IMR-90 (cell line): ENCODE measurements around the gene SKAP1. TPM values are rescaled to one million over a fixed set of nuclear protein-coding genes. Genes with fewer than 3 reads are reported as not detected.
A peak's percentile ranks its signal among the peaks of the same experiment; 100 is the strongest.

ENCODE experiments used
- ATAC-seq: fragments of 200-7000 bp; cut with Tn5 transposase; 2 replicates; pipeline ENCODE4 v1.9.1; 2020; ENCODE audit warnings: low read depth, mild to moderate bottlenecking, moderate library complexity
- BruUV-seq: library from RNA; stranded (reverse); fragments of 400-500 nt; replicated peaks from 2 replicates; lab custom pipeline; 2021; lab: Mats Ljungman, UMichigan
- CTCF ChIA-PET: fragments of 300-600 bp; formaldehyde crosslinking; extraction: SDS; loops from one replicate; lab custom pipeline; 2021; ENCODE audit warnings: antibody characterized with exemption; lab: Yijun Ruan, JAX
- POLR2A ChIA-PET: fragments of 300-600 bp; sonication (Branson Sonifier 250); formaldehyde crosslinking; loops from one replicate; lab custom pipeline; 2022; ENCODE audit warnings: antibody characterized with exemption; ENCODE audit not compliant: unreplicated experiment; lab: Charles Lee
- DNase-seq: peaks from one replicate; pipeline ENCODE4 v3.0.0; 2013
- H2AFZ ChIP-seq: replicated peaks from 2 replicates; pipeline ENCODE3; 2013; ENCODE audit warnings: low read length, mild to moderate bottlenecking; ENCODE audit not compliant: poor library complexity
- H2AK5ac ChIP-seq: 2 replicates; pipeline ENCODE4 v1.6.1; 2013; ENCODE audit warnings: low read depth, low read length, inconsistent platforms
- H2AK9ac ChIP-seq: replicated peaks from 2 replicates; pipeline ENCODE3; 2013; ENCODE audit warnings: mild to moderate bottlenecking, low read depth, low read length, moderate library complexity; ENCODE audit not compliant: poor library complexity
- H2BK120ac ChIP-seq: 2 replicates; pipeline ENCODE4 v1.6.1; 2013; ENCODE audit warnings: low read depth, low read length, inconsistent platforms
- H2BK15ac ChIP-seq: 3 replicates; pipeline ENCODE4 v1.6.1; 2013; ENCODE audit warnings: low read depth, low read length, inconsistent platforms
- H2BK20ac ChIP-seq: 2 replicates; pipeline ENCODE4 v1.6.1; 2013; ENCODE audit warnings: low read depth, mild to moderate bottlenecking, inconsistent platforms, low read length, moderate library complexity
- H2BK5ac ChIP-seq: 2 replicates; pipeline ENCODE4 v1.6.1; 2013; ENCODE audit warnings: mild to moderate bottlenecking, low read depth, low read length, inconsistent platforms; ENCODE audit not compliant: poor library complexity, severe bottlenecking
- H3K14ac ChIP-seq: replicated peaks from 2 replicates; pipeline ENCODE4 v1.6.1; 2013; ENCODE audit warnings: low read depth, low read length, inconsistent platforms
- H3K18ac ChIP-seq: 2 replicates; pipeline ENCODE4 v1.6.1; 2013; ENCODE audit warnings: low read depth, low read length, control low read depth
- H3K23ac ChIP-seq: 2 replicates; pipeline ENCODE4 v1.6.1; 2013; ENCODE audit warnings: low read depth, low read length, inconsistent platforms
- H3K27ac ChIP-seq: 2 replicates; pipeline ENCODE4 v1.5.1; 2013; ENCODE audit warnings: mild to moderate bottlenecking, control low read depth, low read length; ENCODE audit not compliant: insufficient read depth
- H3K27me3 ChIP-seq: 2 replicates; pipeline ENCODE4 v1.6.1; 2013; ENCODE audit warnings: low read length; ENCODE audit not compliant: control insufficient read depth, insufficient read depth
- H3K36me3 ChIP-seq: 2 replicates; pipeline ENCODE4 v1.6.1; 2013; ENCODE audit warnings: low read length, mixed read lengths; ENCODE audit not compliant: control insufficient read depth, insufficient read depth
- H3K4ac ChIP-seq: 2 replicates; pipeline ENCODE4 v1.6.1; 2013; ENCODE audit warnings: low read depth, low read length, inconsistent platforms
- H3K4me1 ChIP-seq: 2 replicates; pipeline ENCODE4 v1.6.1; 2013; ENCODE audit warnings: low read length, mixed read lengths; ENCODE audit not compliant: control insufficient read depth, insufficient read depth
- H3K4me2 ChIP-seq: 2 replicates; pipeline ENCODE4 v1.6.1; 2013; ENCODE audit warnings: low read depth, mild to moderate bottlenecking, control low read depth, low read length, moderate library complexity
- H3K4me3 ChIP-seq: 2 replicates; pipeline ENCODE4 v1.5.1; 2013; ENCODE audit warnings: low read depth, mild to moderate bottlenecking, control low read depth, low read length, moderate library complexity; ENCODE audit not compliant: insufficient read depth
- H3K56ac ChIP-seq: 2 replicates; pipeline ENCODE4 v1.6.1; 2013; ENCODE audit warnings: low read length, inconsistent platforms; ENCODE audit not compliant: insufficient read depth; ENCODE audit errors: extremely low read depth
- H3K79me1 ChIP-seq, 2 experiments: 2 replicates each; pipeline ENCODE4 v1.6.1; 2013; ENCODE audit warnings: low read length in 2 of 2, inconsistent platforms in 1 of 2, low read depth in 1 of 2
- H3K9ac ChIP-seq: 2 replicates; pipeline ENCODE4 v1.6.1; 2013; ENCODE audit warnings: low read depth, low read length, control low read depth
- H3K9me1 ChIP-seq: 2 replicates; pipeline ENCODE4 v1.6.1; 2013; ENCODE audit warnings: low read length, inconsistent platforms; ENCODE audit not compliant: insufficient read depth
- H3K9me3 ChIP-seq: 2 replicates; pipeline ENCODE4 v1.6.1; 2013; ENCODE audit warnings: low read length; ENCODE audit not compliant: control insufficient read depth, insufficient read depth
- H4K20me1 ChIP-seq: 2 replicates; pipeline ENCODE4 v1.6.1; 2013; ENCODE audit warnings: low read length, inconsistent platforms; ENCODE audit not compliant: insufficient read depth
- H4K5ac ChIP-seq: 2 replicates; pipeline ENCODE4 v1.6.1; 2013; ENCODE audit warnings: mild to moderate bottlenecking, low read depth, low read length, control low read depth
- H4K8ac ChIP-seq, 2 experiments: 2 replicates each; pipeline ENCODE4 v1.6.1; 2013; ENCODE audit warnings: low read depth in 2 of 2, low read length in 2 of 2, control low read depth in 1 of 2, inconsistent platforms in 1 of 2
- H4K91ac ChIP-seq: 2 replicates; pipeline ENCODE4 v1.6.1; 2013; ENCODE audit warnings: low read depth, low read length, inconsistent platforms; ENCODE audit not compliant: insufficient read depth
- CEBPB ChIP-seq: IDR thresholded peaks from 2 replicates; pipeline ENCODE4 v1.6.1; 2012; ENCODE audit warnings: low read depth, low read length, improper control_type of control experiment
- POLR2A ChIP-seq: IDR thresholded peaks from 2 replicates; pipeline ENCODE4 v1.6.1; 2012; ENCODE audit warnings: mild to moderate bottlenecking, low read depth, low read length
- RFX5 ChIP-seq: IDR thresholded peaks from 2 replicates; pipeline ENCODE4 v1.8.0; 2012; ENCODE audit warnings: low read depth, mild to moderate bottlenecking, low read length, moderate library complexity
- WGBS, 2 experiments: methylation state at CpG; one replicate each; pipeline versions ENCODE4 v1.1.5 to v1.1.7; 2013; ENCODE audit warnings: missing lambda C conversion rate in 2 of 2; ENCODE audit not compliant: insufficient read length in 1 of 2; ENCODE audit errors: extremely low coverage in 2 of 2; 5-methylcytosine and 5-hydroxymethylcytosine counted together
- dilution Hi-C: fragments of 300-500 bp; cut with HindIII; formaldehyde crosslinking; loops from one replicate; pipeline ENCODE4 v1.14.3; 2018; ENCODE audit warnings: low sequenced_read_pairs; ENCODE audit not compliant: unreplicated experiment
- in situ Hi-C: fragments of 300-500 bp; cut with MboI; formaldehyde crosslinking; loops from 3 replicates; pipeline ENCODE4 v1.14.3; 2019; ENCODE audit warnings: low sequenced_read_pairs, inconsistent platforms, mixed read lengths
- intact Hi-C: fragments of 100-400 bp; cut with micrococcal nuclease; formaldehyde crosslinking; loops from 2 replicates; pipeline ENCODE4 v1.10.0; 2022
- polyA plus RNA-seq, 3 experiments: library from polyadenylated mRNA; depleted of rRNA; stranded (reverse); fragments of >200 nt; gene quantifications; 2 replicates each; pipeline ENCODE4 v1.2.3, GENCODE V29; 2012; ENCODE audit warnings: low replicate concordance in 1 of 3
- total RNA-seq: library from RNA; depleted of rRNA; stranded (reverse); fragments of >200 nt; gene quantifications from 2 replicates; pipeline ENCODE4 v1.2.3, GENCODE V29; 2012

Gene SKAP1
- total and polyA plus RNA-seq, 2 of the 4 experiments (the other 2 are of a cell fraction), result not detected

DNA sequence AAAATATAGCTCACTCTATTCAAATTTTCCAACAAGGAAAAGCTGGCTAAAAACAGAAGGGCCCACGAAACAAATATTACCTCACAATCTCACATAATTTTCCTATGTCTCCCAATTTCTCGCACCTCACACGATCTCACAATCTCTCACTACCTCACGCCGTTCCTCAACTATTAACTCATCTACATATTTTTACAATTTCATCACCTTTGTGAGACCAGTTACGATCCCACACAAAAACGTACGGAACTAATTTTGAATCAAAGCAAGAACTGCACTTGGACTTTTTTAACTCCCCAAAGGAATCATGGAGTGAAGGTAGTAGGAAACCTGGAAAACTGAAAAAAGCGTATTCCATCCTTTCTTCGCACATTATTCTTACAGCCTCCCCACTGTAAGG is 329.9 kb downstream of the SKAP1 start:
- ChIA-PET POLR2A (no interaction called here), CTCF (interaction anchor here (1.0 to 1.2 kb wide), 2 partner anchors 32 to 153 kb away, joined by 3 read pairs; no protein-coding TSS in a partner anchor)

More for the DNA sequence above, 329.9 kb downstream of the SKAP1 start:
- Histone ChIP-seq H3K9me1 (no peaks in the 10 kb centered on the region), H3K56ac (peak overlapping the region; percentile 81), H2BK120ac (peak overlapping the region; percentile 47; the same call in 1 of the 2 replicates), H3K14ac (peak overlapping the region; percentile 94), H3K36me3 (peaks cover 2% of the 10 kb centered on the region), H2AFZ (peak overlapping the region; percentile 95), H4K5ac (no peak overlapping the region; the same call in 1 of the 2 replicates), H3K27me3 (no peaks in the 10 kb centered on the region), H3K79me1 (peaks cover 0 to 22% of the 10 kb centered on the region in 2 experiments; a peak in 2 of 4 replicates), H3K23ac (peak overlapping the region; percentile 86; the same call in 1 of the 2 replicates), H2AK9ac (peak overlapping the region; percentile 92), H2BK15ac (no peak overlapping the region), H3K4me1 (peaks cover 2% of the 10 kb centered on the region; the same call in 1 of the 2 replicates), H3K9ac (peak overlapping the region; percentile 78), H4K20me1 (peaks cover 38% of the 10 kb centered on the region), H2AK5ac (peak overlapping the region; percentile 79), H4K91ac (peak overlapping the region; percentile 33), H4K8ac (peak overlapping the region; percentile 73 to 90; a peak in 3 of 4 replicates), H3K4me2 (peak overlapping the region; percentile 65), H3K4ac (peak overlapping the region; percentile 89), H2BK20ac (no peak overlapping the region), H3K4me3 (peak overlapping the region; percentile 90), H3K18ac (no peak overlapping the region), H2BK5ac (peak overlapping the region; percentile 83), H3K9me3 (no peaks in the 10 kb centered on the region), H3K27ac (peak overlapping the region; percentile 88)
- in situ Hi-C loops (no loop called here), intact Hi-C loops (loop anchor here (2.0 kb wide), 1 partner anchor 75 kb away; no protein-coding TSS in a partner anchor), dilution Hi-C loops (no loop called here)
- ATAC-seq, result no peak
- WGBS, 2 experiments, result 5 to 100% methylated on average over 4 to 6 of the region's 10 CpGs
- DNase-seq, result peak; percentile 62
- TF ChIP-seq RFX5 (no peak), CEBPB (peak; percentile 54; the same call in 1 of the 2 replicates), POLR2A (peak; percentile 39; the same call in 1 of the 2 replicates)
- BruUV-seq, result no TSS peak
